GM23338 (cell line): Measurements from ENCODE around the gene EMSY. TPM values are rescaled to one million over a fixed set of nuclear protein-coding genes. Genes with fewer than 3 reads are reported as not detected.

Experiments
- ATAC-seq: fragments of 200-7000 bp; cut with Tn5 transposase; 3 replicates; pipeline ENCODE4 v1.9.1; 2020
- DNase-seq: peaks from one replicate; pipeline ENCODE4 v3.0.0-alpha.2; 2015; ENCODE audit warnings: low spot score
- H2AFZ ChIP-seq: fragments of 200-600 bp; sonication (generic); 2 replicates; pipeline ENCODE4 v1.8.0; 2016; ENCODE audit warnings: antibody characterized with exemption, mild to moderate bottlenecking, moderate library complexity
- H3F3A ChIP-seq: fragments of 200-600 bp; sonication (generic); replicated peaks from 2 replicates; pipeline ENCODE4 v1.8.0; 2017; ENCODE audit warnings: antibody characterized with exemption, mixed run types, low read depth
- H3K27ac ChIP-seq: fragments of 200-600 bp; sonication (generic); 2 replicates; pipeline ENCODE4 v1.6.1; 2016; ENCODE audit warnings: low read depth
- H3K27me3 ChIP-seq: fragments of 200-600 bp; sonication (generic); 2 replicates; pipeline ENCODE4 v1.8.0; 2016; ENCODE audit warnings: mild to moderate bottlenecking, mixed run types, moderate library complexity; ENCODE audit not compliant: insufficient read depth
- H3K36me3 ChIP-seq: fragments of 200-600 bp; sonication (generic); 2 replicates; pipeline ENCODE4 v1.8.0; 2016; ENCODE audit warnings: mild to moderate bottlenecking; ENCODE audit not compliant: insufficient read depth
- H3K4me1 ChIP-seq: fragments of 200-600 bp; sonication (generic); 2 replicates; pipeline ENCODE4 v1.8.0; 2016; ENCODE audit warnings: mild to moderate bottlenecking, moderate library complexity; ENCODE audit not compliant: insufficient read depth
- H3K4me2 ChIP-seq: fragments of 200-600 bp; sonication (generic); 2 replicates; pipeline ENCODE4 v1.7.1; 2017; ENCODE audit warnings: mixed run types
- H3K4me3 ChIP-seq: fragments of 200-600 bp; sonication (generic); 2 replicates; pipeline ENCODE4 v1.6.1; 2016; ENCODE audit warnings: mixed run types
- H3K79me2 ChIP-seq: fragments of 200-600 bp; sonication (generic); replicated peaks from 2 replicates; pipeline ENCODE4 v1.8.0; 2017; ENCODE audit warnings: mild to moderate bottlenecking; ENCODE audit not compliant: insufficient read depth
- H3K9me2 ChIP-seq: fragments of 200-600 bp; sonication (generic); 2 replicates; pipeline ENCODE4 v1.8.0; 2017; ENCODE audit not compliant: insufficient read depth
- H4K20me1 ChIP-seq: fragments of 200-600 bp; sonication (generic); replicated peaks from 2 replicates; pipeline ENCODE4 v1.8.0; 2017; ENCODE audit warnings: mild to moderate bottlenecking; ENCODE audit not compliant: insufficient read depth
- H3K27ac Mint-ChIP-seq: 2 replicates; pipeline ENCODE4 v1.8.0; 2020; ENCODE audit warnings: inconsistent platforms, mild to moderate bottlenecking, moderate library complexity, mixed read lengths
- H3K27me3 Mint-ChIP-seq: 3 replicates; pipeline ENCODE4 v1.8.0; 2022; ENCODE audit warnings: low read depth, mild to moderate bottlenecking, moderate library complexity, mixed read lengths, inconsistent platforms; ENCODE audit not compliant: insufficient read depth, poor library complexity
- H3K36me3 Mint-ChIP-seq: 3 replicates; pipeline ENCODE4 v1.8.0; 2021; ENCODE audit warnings: low read depth, mild to moderate bottlenecking, inconsistent platforms, moderate library complexity, mixed read lengths
- H3K4me1 Mint-ChIP-seq: 3 replicates; pipeline ENCODE4 v1.8.0; 2020; ENCODE audit warnings: mild to moderate bottlenecking, inconsistent platforms, mixed read lengths
- H3K4me3 Mint-ChIP-seq: 3 replicates; pipeline ENCODE4 v1.8.0; 2021; ENCODE audit warnings: moderate library complexity, mild to moderate bottlenecking, inconsistent platforms, mixed read lengths
- H3K9me3 Mint-ChIP-seq: 3 replicates; pipeline ENCODE4 v1.8.0; 2020; ENCODE audit warnings: moderate library complexity, mild to moderate bottlenecking, inconsistent platforms, mixed read lengths
- CREB1 ChIP-seq: fragments of 250-450 bp; sonication (Bioruptor Pico); IDR thresholded peaks from 2 replicates; pipeline ENCODE4 v1.5.0; 2020; ENCODE audit warnings: low read depth, mild to moderate bottlenecking, moderate library complexity
- ETS1 ChIP-seq: IDR thresholded peaks from 2 replicates; pipeline ENCODE4 v1.6.1; 2016; ENCODE audit warnings: antibody characterized with exemption
- EZH2 ChIP-seq: fragments of 200-600 bp; sonication (generic); IDR thresholded peaks from one replicate; pipeline ENCODE4 v1.8.0; 2017; ENCODE audit warnings: antibody characterized with exemption, mild to moderate bottlenecking, low read depth; ENCODE audit not compliant: unreplicated experiment
- JUNB ChIP-seq: IDR thresholded peaks from one replicate; pipeline ENCODE4 v1.6.1; 2016; ENCODE audit warnings: antibody characterized with exemption; ENCODE audit not compliant: unreplicated experiment
- NANOG ChIP-seq: IDR thresholded peaks from 2 replicates; pipeline ENCODE4 v1.6.1; 2016; ENCODE audit warnings: antibody characterized with exemption, borderline replicate concordance
- POLR2AphosphoS5 ChIP-seq: IDR thresholded peaks from 2 replicates; pipeline ENCODE4 v1.6.1; 2016; ENCODE audit warnings: antibody characterized with exemption, low read depth
- REST ChIP-seq: IDR thresholded peaks from one replicate; pipeline ENCODE4 v1.6.1; 2018; ENCODE audit warnings: antibody characterized with exemption; ENCODE audit not compliant: unreplicated experiment
- STAT1 ChIP-seq: IDR thresholded peaks from one replicate; pipeline ENCODE4 v1.6.1; 2016; ENCODE audit warnings: antibody characterized with exemption; ENCODE audit not compliant: unreplicated experiment
- ZNF114 ChIP-seq: fragments of 250-450 bp; sonication (Bioruptor Pico); IDR thresholded peaks from 2 replicates; pipeline ENCODE4 v1.5.0; 2020; ENCODE audit warnings: mild to moderate bottlenecking, moderate library complexity
- ZNF331 ChIP-seq: fragments of 250-450 bp; sonication (Bioruptor Pico); IDR thresholded peaks from 2 replicates; pipeline ENCODE4 v1.5.0; 2020; ENCODE audit warnings: low read depth, mild to moderate bottlenecking, moderate library complexity
- ZNF462 ChIP-seq: fragments of 250-450 bp; sonication (Bioruptor Pico); IDR thresholded peaks from 2 replicates; pipeline ENCODE4 v1.5.0; 2020; ENCODE audit warnings: mild to moderate bottlenecking, moderate library complexity
- polyA plus RNA-seq: library from polyadenylated mRNA; unstranded; fragments of >200 nt; fragmentation: Nextera tagmentation; extraction: Ambion mirVana; gene quantifications from 2 replicates; pipeline ENCODE4 v1.2.1, GENCODE V29; 2016
- total RNA-seq: library from RNA; depleted of rRNA; stranded (reverse); fragments of >200 nt; shearing (Covaris generic); gene quantifications from 2 replicates; pipeline ENCODE4 v1.2.3, GENCODE V29; 2014

EMSY gene
- total and polyA plus RNA-seq, 2 experiments from 2014 or later: 25.0 to 46.9 TPM

- TF ChIP-seq ETS1 (no peak), REST (no peak), STAT1 (no peak), EZH2 (no peak), CREB1 (no peak), ZNF114 (no peak), NANOG (no peak), JUNB (no peak)
Measured at GRCh38 chr11:76601724-76602123, 156.9 kb downstream of the EMSY start (continued).

- no peak overlapping the region for H3K4me3 ChIP-seq
- TF ChIP-seq ZNF331 (CRISPR knock-in tag) (no peak), ZNF462 (CRISPR knock-in tag) (no peak), CREB1 (no peak), POLR2AphosphoS5 (no peak), ZNF114 (no peak), EZH2 (no peak), STAT1 (no peak), NANOG (no peak), ETS1 (no peak)
Measured at GRCh38 chr11:76602431-76602861, 157.6 kb downstream of the EMSY start.

More at GRCh38 chr11:76602431-76602861, 157.6 kb downstream of the EMSY start:
- ATAC-seq (no peak), DNase-seq (no peak)
- H3K4me3 Mint-ChIP-seq: no peak overlapping the region
- H3K27me3 ChIP-seq: no peaks in the 10 kb centered on the region
- H2AFZ ChIP-seq: no peak overlapping the region
- H3K27ac Mint-ChIP-seq: no peak overlapping the region
- peaks cover 3% of the 10 kb centered on the region; the same call in 2 of the 3 replicates for H3K9me3 Mint-ChIP-seq
- no peaks in the 10 kb centered on the region for H3F3A ChIP-seq
- H3K9me2 ChIP-seq: no peaks in the 10 kb centered on the region
- no peak overlapping the region for H3K4me2 ChIP-seq
- no peaks in the 10 kb centered on the region for H3K79me2 ChIP-seq
- H3K36me3 ChIP-seq: no peaks in the 10 kb centered on the region
- H3K27ac ChIP-seq: no peak overlapping the region
- H3K4me1 Mint-ChIP-seq: peaks cover 6% of the 10 kb centered on the region
- H4K20me1 ChIP-seq: no peaks in the 10 kb centered on the region
- H3K4me1 ChIP-seq: no peaks in the 10 kb centered on the region
- peaks cover 6% of the 10 kb centered on the region; the same call in 2 of the 3 replicates for H3K36me3 Mint-ChIP-seq
- peaks cover 4% of the 10 kb centered on the region for H3K27me3 Mint-ChIP-seq
